A172 (cell line): ENCODE results near the gene ASTN2. TPM values are rescaled to one million over a fixed set of nuclear protein-coding genes. Genes with fewer than 3 reads are reported as not detected.

Source experiments
- DNase-seq: peaks from one replicate; pipeline ENCODE4 v3.0.0-alpha.2; 2015; ENCODE audit warnings: low spot score
- total RNA-seq: library from RNA; depleted of rRNA; stranded (reverse); fragments of >200 nt; shearing (Covaris generic); gene quantifications from 2 replicates; pipeline ENCODE4 v1.2.3, GENCODE V29; 2014

Gene ASTN2
- total RNA-seq, 1 experiment from 2014 or later, result 8.5 TPM

DNA sequence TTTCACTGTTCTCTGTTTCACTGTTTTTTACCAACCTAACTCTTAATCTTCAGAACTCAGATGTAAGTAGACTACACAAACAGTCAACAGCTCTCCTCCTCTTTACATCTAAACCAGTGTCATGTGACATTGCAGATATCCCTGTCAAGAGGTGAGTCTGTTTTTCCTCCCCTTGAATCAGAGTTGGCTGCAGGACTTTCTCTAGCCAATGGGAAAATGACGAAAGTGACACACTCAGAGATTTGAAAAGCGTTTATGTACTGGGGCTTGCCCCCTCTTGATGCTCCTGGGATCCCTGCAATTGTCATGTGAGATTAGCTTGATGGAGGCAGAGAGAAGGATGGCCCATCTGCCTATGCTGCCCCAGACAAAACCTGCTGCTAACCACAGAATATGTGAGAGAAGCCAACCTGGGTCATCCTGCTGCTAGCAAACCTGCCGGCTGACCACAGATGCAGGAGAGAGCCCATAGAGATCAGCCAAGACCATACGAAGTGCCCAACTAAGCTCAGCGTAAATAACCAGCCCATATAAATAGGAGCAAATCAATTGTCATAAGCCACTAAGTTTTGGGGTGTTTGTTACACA, 111.1 kb downstream of the ASTN2 start:
- DNase-seq, result no peak

DNA sequence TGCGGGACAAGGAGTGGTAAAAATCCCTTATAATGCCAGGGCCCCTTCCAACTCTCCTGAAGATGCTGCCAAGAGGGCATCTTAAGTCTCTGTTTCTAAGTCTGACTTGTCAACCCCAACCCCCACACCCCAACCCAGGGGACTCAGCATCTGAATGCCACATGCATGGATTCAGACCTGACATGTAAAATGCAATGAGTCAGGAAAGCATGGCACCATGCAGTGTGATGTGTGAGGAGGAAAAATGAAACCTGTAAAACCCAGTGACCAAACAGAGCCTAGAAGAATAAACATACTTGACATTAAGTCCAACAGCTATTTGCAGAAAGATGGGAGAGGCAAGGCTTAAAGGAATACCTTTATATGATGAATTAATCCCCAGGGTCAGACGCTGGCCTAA, 112.4 kb downstream of the ASTN2 start:
- no peak for DNase-seq

GRCh38 chr9:117300371-117301110, 114.3 kb downstream of the ASTN2 start:
- no peak for DNase-seq

GRCh38 chr9:117296453-117296852, 118.4 kb downstream of the ASTN2 start:
- DNase-seq, result no peak

- DNase-seq, result no peak
Measured at GRCh38 chr9:117293206-117294114, 121.4 kb downstream of the ASTN2 start.

DNA sequence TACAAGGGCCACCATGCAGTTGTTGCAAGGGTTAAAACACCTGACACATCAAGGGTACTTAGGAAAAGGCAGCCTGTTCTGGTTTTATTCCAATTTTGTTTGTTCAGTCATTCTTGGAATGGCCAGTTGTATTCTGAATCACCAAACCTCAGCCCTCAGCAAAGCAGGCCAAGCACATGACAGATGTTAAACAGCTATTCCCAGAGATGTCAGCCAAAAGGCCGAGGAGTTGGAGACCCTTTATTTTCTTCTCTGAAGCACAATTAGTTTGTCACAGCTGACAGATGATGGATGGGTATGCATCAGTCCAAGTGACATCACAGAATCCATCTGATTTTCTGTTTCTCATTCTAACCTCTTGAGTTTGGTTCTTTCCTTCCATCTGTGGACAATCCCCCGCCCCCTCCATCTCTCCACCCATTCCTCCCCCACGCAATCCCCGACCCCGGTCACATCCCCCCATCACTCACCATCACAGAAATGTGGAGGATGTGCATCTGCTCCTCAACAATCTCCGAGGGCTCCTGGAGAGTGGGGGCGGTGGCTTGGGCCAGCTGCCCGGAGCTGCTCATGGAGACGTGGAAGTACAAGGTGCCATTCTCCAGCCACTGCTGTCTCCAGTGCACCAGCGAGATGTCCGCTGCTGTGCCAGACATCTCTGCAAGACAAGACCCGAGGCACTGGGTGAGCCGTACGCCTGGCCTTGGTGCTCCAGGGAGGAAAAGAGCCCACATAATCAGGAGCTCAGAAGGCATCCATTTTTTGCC, 123.8 kb downstream of the ASTN2 start:
- no peak for DNase-seq

DNA sequence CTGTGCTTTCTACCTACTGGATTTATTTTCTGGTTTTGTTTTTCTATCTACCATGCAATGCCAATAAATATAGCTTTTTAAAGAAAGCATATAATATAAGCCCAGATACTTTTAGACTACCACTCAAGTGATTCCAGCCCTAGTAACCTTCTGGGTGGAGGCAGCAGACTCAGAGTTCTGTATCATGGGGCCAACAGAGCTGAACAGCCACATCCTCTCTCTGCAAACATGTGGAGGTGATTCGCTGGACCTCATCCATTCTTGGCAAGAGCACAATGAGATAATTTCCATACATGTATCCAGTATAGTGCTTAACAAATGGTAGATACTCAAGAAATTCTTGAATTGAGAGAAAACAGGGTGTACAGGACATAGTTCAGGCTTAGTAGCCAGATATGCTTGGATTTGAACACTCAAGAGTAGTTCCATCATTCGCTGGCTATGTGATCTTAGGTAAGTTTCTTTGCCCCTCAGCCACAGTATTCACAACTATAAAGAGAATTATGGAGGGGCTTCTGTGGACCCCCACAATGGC, 124.5 kb downstream of the ASTN2 start:
- no peak for DNase-seq

DNA sequence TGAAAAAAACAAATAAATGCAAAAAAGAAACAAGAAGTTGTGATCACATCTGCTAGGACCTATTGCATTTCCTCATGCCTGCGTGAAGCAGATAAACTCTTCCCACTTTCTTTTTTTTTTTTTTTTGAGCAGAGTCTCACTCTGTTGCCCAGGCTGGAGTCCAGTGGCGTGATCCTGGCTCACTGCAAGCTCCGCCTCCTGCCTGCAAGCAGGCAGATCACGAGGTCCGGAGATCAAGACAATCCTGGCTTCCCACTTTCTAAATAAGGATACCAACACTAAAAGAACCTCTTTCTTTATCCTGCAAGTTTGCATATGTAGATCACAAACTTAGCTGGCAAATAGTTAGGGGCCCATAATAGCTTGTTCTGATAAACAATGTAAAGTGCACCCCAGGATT, 128.6 kb downstream of the ASTN2 start:
- no peak for DNase-seq

DNA sequence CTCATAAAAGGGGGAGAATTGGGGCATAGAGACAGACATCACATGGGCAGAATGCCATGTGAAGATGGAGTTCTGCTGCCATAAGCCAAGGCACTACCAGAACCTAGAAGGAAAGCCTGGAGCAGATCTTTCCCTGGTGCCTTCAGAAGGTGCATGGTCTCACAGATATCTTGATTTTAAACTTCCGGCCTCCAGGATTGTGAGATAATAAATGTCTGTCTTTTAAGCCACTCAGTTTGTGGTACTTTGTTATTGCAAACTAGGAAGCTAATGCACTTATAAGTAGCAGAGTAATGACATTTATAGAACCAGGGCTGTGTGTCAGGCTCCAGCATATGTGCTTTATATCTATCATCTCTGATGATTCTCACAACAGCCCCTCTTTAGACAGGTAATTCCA, 130.4 kb downstream of the ASTN2 start:
- no peak for DNase-seq

GRCh38 chr9:117282541-117282940, 132.3 kb downstream of the ASTN2 start:
- no peak for DNase-seq

- no peak for DNase-seq
Measured at GRCh38 chr9:117278471-117279035, 136.3 kb downstream of the ASTN2 start.

DNA sequence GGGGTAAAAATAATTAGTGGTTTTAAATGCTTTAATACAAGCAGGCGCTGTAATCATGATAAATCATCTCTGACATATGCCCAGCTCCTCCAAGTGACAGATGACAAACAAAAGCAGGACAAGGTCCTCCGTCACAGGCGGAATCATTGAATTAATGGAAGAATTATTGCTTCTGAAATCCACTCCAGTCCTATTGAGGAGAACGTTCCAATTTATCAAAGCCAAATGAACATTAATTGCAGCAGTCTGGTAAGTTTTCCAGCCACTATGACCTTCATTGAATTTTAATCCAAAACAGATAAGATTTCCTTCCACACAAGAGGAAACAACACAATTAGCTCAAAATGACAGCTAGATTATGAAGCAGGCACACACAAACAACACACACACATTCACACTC, 136.8 kb downstream of the ASTN2 start:
- no peak for DNase-seq

- no peak for DNase-seq
Measured at GRCh38 chr9:117276444-117276843, 138.4 kb downstream of the ASTN2 start.

- no peak for DNase-seq
Measured at GRCh38 chr9:117273612-117274011, 141.2 kb downstream of the ASTN2 start.

DNA sequence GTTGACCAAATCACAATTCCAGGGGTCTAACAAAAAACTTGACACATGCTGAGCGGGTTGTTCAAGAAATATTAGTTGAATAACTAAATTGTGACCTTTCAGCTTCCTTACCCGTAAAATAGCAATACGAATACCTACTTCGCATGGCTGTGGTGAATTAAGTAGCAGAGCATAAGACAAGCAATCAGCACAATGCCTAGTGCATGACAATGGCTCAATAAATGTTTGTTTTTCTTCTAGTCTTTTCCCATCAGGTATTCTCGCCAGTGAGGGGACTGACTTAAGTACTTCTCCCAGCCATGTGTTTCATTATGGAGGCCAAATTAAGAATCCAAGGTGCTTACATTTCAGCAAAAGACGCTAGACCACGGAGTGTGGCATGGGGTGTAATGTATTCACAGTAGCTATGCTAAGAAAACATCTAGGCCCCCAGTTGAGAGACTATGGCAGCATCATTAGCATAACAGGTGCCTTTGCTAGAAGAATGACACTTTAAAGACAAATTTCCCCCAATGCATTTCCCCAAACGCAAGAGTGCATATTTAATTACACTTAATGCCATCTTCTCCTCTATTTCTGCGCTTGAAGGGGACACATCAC, 145.9 kb downstream of the ASTN2 start:
- DNase-seq, result no peak

DNA sequence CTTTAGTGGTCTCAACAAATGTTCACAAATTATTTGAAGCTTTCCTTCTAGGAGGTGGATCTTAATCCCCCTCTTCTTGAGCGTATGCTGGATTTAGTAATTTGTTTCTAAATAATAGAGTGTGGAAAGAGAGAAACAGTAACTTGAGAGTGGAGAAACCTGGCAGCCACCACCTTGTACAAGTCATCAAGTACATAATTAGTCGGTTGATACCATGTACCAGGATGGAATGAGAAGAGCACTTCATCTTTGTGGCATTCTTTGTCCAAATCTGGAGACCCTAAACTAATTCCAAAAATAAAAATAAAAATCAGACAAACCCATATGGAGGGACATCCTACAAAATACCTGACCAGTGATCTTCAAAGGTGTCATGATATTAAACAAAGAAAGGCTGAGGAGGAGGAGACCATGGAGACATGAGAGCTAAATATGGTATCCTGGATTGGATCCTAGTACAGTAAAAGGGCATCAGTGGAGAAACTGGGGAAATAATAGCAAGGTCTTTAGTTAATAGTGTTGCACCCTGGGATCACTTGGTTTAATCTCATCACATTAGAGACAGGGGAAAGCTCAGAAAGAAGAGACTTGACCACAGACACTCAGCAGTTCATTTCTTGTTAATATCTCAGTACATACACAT, 147.9 kb downstream of the ASTN2 start:
- no peak for DNase-seq

DNA sequence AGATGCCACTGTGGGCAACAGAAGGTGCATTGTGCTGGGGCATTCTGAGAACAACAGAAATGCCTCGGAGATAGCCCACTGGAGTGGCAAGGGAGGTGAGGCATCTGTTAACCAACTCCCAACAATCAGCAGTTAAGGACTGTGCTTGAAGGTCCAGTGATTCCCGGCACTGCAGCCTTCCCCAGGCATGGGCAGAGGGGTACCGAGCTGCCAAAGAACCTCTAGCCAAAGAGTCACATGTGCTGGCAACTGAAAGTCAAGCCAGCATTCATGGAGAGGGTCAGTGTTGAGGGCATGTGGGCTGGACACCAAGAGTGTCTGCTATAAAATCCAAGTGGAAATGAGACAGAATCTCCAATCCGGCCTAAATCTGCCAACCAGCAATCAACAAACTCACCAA, 149.6 kb downstream of the ASTN2 start:
- no peak for DNase-seq

- DNase-seq, result no peak
Measured at GRCh38 chr9:117258184-117258866, 156.5 kb downstream of the ASTN2 start.

DNA sequence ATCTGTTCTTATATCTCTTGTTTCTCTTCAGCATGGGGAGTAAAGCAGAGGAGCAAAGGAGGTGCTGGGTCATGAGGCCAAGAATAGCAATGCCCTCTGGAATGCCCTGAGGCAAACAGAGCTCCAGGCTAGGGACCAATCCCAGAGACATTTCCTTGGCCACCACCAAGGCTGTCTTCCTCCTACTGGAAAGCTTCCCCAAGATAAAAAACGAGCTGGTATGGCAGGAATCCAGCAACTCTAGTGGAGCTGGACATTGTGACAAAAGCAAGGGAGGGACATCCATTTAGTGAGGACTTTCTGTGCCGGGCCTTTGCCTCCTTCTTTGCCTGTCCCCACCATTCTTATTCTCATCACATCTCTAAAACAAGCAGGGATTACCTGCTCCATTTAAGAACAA, 161.6 kb downstream of the ASTN2 start:
- no peak for DNase-seq
